HEK293 (cell line): ENCODE measurements around the gene HNRNPUL2.

Experiments
- CTCF ChIA-PET: fragments of 350-600 bp; formaldehyde crosslinking; extraction: SDS; loops from one replicate; lab custom pipeline; 2021; ENCODE audit warnings: antibody characterized with exemption; lab: Yijun Ruan, JAX
- POLR2A ChIA-PET: fragments of 300-600 bp; formaldehyde crosslinking; extraction: SDS; loops from one replicate; lab custom pipeline; 2020; ENCODE audit warnings: antibody characterized with exemption, inconsistent platforms; lab: Yijun Ruan, JAX
- H3K27ac ChIP-seq: fragments of 200-500 bp; sonication (Bioruptor generic); 2 replicates; pipeline ENCODE4 v1.5.1; 2014; ENCODE audit warnings: low read depth, low read length, control low read depth, inconsistent platforms; ENCODE audit errors: extremely low read depth
- H3K36me3 ChIP-seq, 2 experiments: fragments of 200-500 bp in 1 of 2; sonication (Bioruptor generic) in 1 of 2; 1 replicate in 1 of 2; 2 replicates in 1 of 2; pipeline ENCODE4 v1.5.1; 2014 to 2017; ENCODE audit warnings: inconsistent platforms in 2 of 2, low read length in 2 of 2; ENCODE audit not compliant: control insufficient read depth in 2 of 2, insufficient read depth in 1 of 2
- H3K4me1 ChIP-seq: fragments of 200-500 bp; sonication (Bioruptor generic); 2 replicates; pipeline ENCODE4 v1.5.1; 2014; ENCODE audit warnings: mild to moderate bottlenecking, low read length, inconsistent platforms; ENCODE audit not compliant: control insufficient read depth, insufficient read depth
- H3K4me3 ChIP-seq: 2 replicates; pipeline ENCODE4 v1.5.1; 2011; ENCODE audit warnings: low read depth, mild to moderate bottlenecking, control low read depth, low read length, moderate library complexity
- H3K9me3 ChIP-seq: fragments of 200-500 bp; sonication (Bioruptor generic); 2 replicates; pipeline ENCODE4 v1.5.1; 2014; ENCODE audit warnings: low read depth, low read length, inconsistent platforms; ENCODE audit not compliant: control insufficient read depth, insufficient read depth
- ATF2 ChIP-seq: fragments of 450-650 bp; formaldehyde crosslinking; IDR thresholded peaks from 2 replicates; pipeline ENCODE4 v1.5.1; 2016; ENCODE audit warnings: missing biosample characterization, missing genetic modification characterization, low read depth
- GLIS1 ChIP-seq: fragments of 450-650 bp; formaldehyde crosslinking; IDR thresholded peaks from 2 replicates; pipeline ENCODE4 v1.5.1; 2016; ENCODE audit warnings: missing biosample characterization, missing genetic modification characterization
- KLF8 ChIP-seq: fragments of 450-650 bp; formaldehyde crosslinking; IDR thresholded peaks from 2 replicates; pipeline ENCODE4 v1.5.1; 2016; ENCODE audit warnings: missing biosample characterization, missing genetic modification characterization
- MZF1 ChIP-seq: fragments of 450-650 bp; formaldehyde crosslinking; IDR thresholded peaks from 2 replicates; pipeline ENCODE4 v1.5.1; 2017; ENCODE audit warnings: missing biosample characterization, missing genetic modification characterization, borderline replicate concordance
- PRDM10 ChIP-seq: fragments of 450-650 bp; formaldehyde crosslinking; IDR thresholded peaks from 2 replicates; pipeline ENCODE4 v1.5.1; 2016; ENCODE audit warnings: missing biosample characterization, missing genetic modification characterization
- REST ChIP-seq: fragments of 450-650 bp; formaldehyde crosslinking; IDR thresholded peaks from 2 replicates; pipeline ENCODE4 v1.5.1; 2016; ENCODE audit warnings: missing biosample characterization, missing genetic modification characterization
- SP7 ChIP-seq: fragments of 450-650 bp; formaldehyde crosslinking; IDR thresholded peaks from 2 replicates; pipeline ENCODE4 v1.5.1; 2016; ENCODE audit warnings: missing biosample characterization, missing genetic modification characterization
- WT1 ChIP-seq: fragments of 450-650 bp; formaldehyde crosslinking; IDR thresholded peaks from 2 replicates; pipeline ENCODE4 v1.5.1; 2016; ENCODE audit warnings: missing biosample characterization, missing genetic modification characterization
- ZBTB1 ChIP-seq: fragments of 450-650 bp; formaldehyde crosslinking; IDR thresholded peaks from 2 replicates; pipeline ENCODE4 v1.5.1; 2016; ENCODE audit warnings: missing biosample characterization, missing genetic modification characterization
- ZBTB21 ChIP-seq: fragments of 450-650 bp; formaldehyde crosslinking; IDR thresholded peaks from 2 replicates; pipeline ENCODE4 v1.5.1; 2017; ENCODE audit warnings: missing biosample characterization, missing genetic modification characterization
- ZEB2 ChIP-seq: fragments of 450-650 bp; formaldehyde crosslinking; IDR thresholded peaks from 2 replicates; pipeline ENCODE4 v1.5.1; 2016; ENCODE audit warnings: missing biosample characterization, missing genetic modification characterization
- ZFHX2 ChIP-seq: fragments of 450-650 bp; formaldehyde crosslinking; conservative IDR thresholded peaks from 2 replicates; pipeline ENCODE4 v1.5.1; 2016; ENCODE audit warnings: missing biosample characterization, missing genetic modification characterization
- ZFP69B ChIP-seq: fragments of 450-650 bp; formaldehyde crosslinking; IDR thresholded peaks from 2 replicates; pipeline ENCODE4 v1.5.1; 2016; ENCODE audit warnings: missing biosample characterization, missing genetic modification characterization
- ZNF114 ChIP-seq: fragments of 450-650 bp; formaldehyde crosslinking; IDR thresholded peaks from 2 replicates; pipeline ENCODE4 v1.5.0; 2017; ENCODE audit warnings: missing biosample characterization, missing genetic modification characterization
- ZNF366 ChIP-seq: fragments of 450-650 bp; formaldehyde crosslinking; conservative IDR thresholded peaks from 2 replicates; pipeline ENCODE4 v1.5.1; 2016; ENCODE audit warnings: missing biosample characterization, missing genetic modification characterization
- ZNF398 ChIP-seq: fragments of 450-650 bp; formaldehyde crosslinking; IDR thresholded peaks from 2 replicates; pipeline ENCODE4 v1.5.1; 2017; ENCODE audit warnings: missing biosample characterization, missing genetic modification characterization
- ZNF48 ChIP-seq: fragments of 450-650 bp; formaldehyde crosslinking; IDR thresholded peaks from 2 replicates; pipeline ENCODE4 v1.5.1; 2016; ENCODE audit warnings: missing biosample characterization, missing genetic modification characterization
- ZNF600 ChIP-seq: fragments of 450-650 bp; formaldehyde crosslinking; IDR thresholded peaks from 2 replicates; pipeline ENCODE4 v1.5.1; 2016; ENCODE audit warnings: missing biosample characterization, missing genetic modification characterization
- ZNF629 ChIP-seq: fragments of 450-650 bp; formaldehyde crosslinking; IDR thresholded peaks from 2 replicates; pipeline ENCODE4 v1.5.1; 2017; ENCODE audit warnings: missing biosample characterization, missing genetic modification characterization
- ZNF701 ChIP-seq: fragments of 450-650 bp; formaldehyde crosslinking; IDR thresholded peaks from 2 replicates; pipeline ENCODE4 v1.5.1; 2016; ENCODE audit warnings: missing biosample characterization, missing genetic modification characterization
- TF ChIP-seq, protein P1 (sequence below): fragments of 450-650 bp; formaldehyde crosslinking; IDR thresholded peaks from 2 replicates; pipeline ENCODE4 v1.5.1; 2016; ENCODE audit warnings: missing biosample characterization, missing genetic modification characterization

The HNRNPUL2 gene

DNA sequence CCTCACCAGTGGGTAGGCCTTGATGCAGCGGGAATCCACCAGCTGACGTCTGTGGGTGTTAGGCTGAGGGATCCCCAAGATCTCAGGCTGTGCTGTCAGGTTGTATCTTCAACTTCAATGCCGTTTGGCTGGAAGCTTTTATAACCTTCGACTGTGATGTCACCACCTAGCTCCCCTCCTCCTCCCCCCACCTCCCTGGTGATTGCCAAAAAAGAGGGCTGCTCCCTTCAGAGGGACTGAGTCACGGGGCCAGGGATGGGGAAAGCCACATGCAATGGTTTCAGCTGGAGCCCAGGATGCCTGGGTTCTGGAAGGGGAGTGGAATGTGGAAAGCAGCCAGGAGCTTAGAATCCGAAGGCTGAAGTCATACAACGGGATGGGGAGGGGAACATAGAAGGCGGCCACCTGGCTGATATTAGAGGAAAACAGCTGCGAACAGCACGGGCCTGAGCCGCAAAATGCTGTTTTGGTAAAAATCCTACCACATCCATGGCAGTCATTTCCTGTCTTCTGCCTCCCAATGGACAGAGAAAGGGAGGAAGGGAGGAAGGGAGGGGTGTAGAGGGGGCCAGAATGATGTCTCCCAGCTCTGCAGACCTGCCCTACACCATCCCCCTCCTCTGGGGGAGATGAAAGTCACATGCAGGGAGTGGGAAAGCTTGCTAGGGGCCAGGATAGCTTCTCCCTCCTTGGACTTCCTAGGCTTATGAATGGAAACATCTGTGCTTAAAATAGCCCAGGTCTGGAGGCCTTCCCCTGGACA, 37.7 kb downstream of the HNRNPUL2 start, which contains the start of gene LRRN4CL:
TSS of gene LRRN4CL (minus strand) at position 110 of the 763 bp plus-strand sequence. CDS start 1,022 bp downstream, outside the sequence.
- ChIA-PET CTCF (interaction anchor here (0.5 to 2.3 kb wide), 7 partner anchors 9 to 294 kb away, joined by 3 to 9 read pairs (median 4); no protein-coding TSS in a partner anchor), POLR2A (interaction anchor here (0.5 to 2.3 kb wide), 13 partner anchors 8 to 174 kb away, joined by 3 to 15 read pairs (median 4); partner anchors contain the start of genes B3GAT3, BSCL2, C11orf98 and CSKMT)
- TF ChIP-seq KLF8, result peak; percentile 54; the same call in 1 of the 2 replicates
- 0 out of 2 replicates have a peak, but pooled peaks have one; percentile 11 for TF ChIP-seq ZFHX2 (tag by site-specific recombination)
- peak; percentile 28; the same call in 1 of the 2 replicates for TF ChIP-seq GLIS1
- peak; percentile 17; the same call in 1 of the 2 replicates for TF ChIP-seq PRDM10 (tag by site-specific recombination)
- TF ChIP-seq, protein P1, sequence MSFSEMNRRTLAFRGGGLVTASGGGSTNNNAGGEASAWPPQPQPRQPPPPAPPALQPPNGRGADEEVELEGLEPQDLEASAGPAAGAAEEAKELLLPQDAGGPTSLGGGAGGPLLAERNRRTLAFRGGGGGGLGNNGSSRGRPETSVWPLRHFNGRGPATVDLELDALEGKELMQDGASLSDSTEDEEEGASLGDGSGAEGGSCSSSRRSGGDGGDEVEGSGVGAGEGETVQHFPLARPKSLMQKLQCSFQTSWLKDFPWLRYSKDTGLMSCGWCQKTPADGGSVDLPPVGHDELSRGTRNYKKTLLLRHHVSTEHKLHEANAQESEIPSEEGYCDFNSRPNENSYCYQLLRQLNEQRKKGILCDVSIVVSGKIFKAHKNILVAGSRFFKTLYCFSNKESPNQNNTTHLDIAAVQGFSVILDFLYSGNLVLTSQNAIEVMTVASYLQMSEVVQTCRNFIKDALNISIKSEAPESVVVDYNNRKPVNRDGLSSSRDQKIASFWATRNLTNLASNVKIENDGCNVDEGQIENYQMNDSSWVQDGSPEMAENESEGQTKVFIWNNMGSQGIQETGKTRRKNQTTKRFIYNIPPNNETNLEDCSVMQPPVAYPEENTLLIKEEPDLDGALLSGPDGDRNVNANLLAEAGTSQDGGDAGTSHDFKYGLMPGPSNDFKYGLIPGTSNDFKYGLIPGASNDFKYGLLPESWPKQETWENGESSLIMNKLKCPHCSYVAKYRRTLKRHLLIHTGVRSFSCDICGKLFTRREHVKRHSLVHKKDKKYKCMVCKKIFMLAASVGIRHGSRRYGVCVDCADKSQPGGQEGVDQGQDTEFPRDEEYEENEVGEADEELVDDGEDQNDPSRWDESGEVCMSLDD, result no peak
- no peak for TF ChIP-seq MZF1 (tag by site-specific recombination)
- TF ChIP-seq ZNF629 (tag by site-specific recombination), result peak; percentile 87
- peak; percentile 65 for TF ChIP-seq ZNF398
- TF ChIP-seq SP7 (tag by site-specific recombination), result peak; percentile 36; the same call in 1 of the 2 replicates
- peak; percentile 44; the same call in 1 of the 2 replicates for TF ChIP-seq ZBTB21 (tag by site-specific recombination)
- TF ChIP-seq ZBTB1, result no peak
- TF ChIP-seq ZNF114, result no peak
- 0 out of 2 replicates have a peak, but pooled peaks have one; percentile 72 for TF ChIP-seq WT1
- no peak for TF ChIP-seq ZNF701
- TF ChIP-seq ZNF366, result peak; percentile 35; the same call in 1 of the 2 replicates
- no peak for TF ChIP-seq ZNF48
- TF ChIP-seq ZNF600, result 0 out of 2 replicates have a peak, but pooled peaks have one; percentile 19
- 0 out of 2 replicates have a peak, but pooled peaks have one; percentile 15 for TF ChIP-seq ZFP69B (tag by site-specific recombination)
- 0 out of 2 replicates have a peak, but pooled peaks have one; percentile 44 for TF ChIP-seq ZEB2
- TF ChIP-seq REST (tag by site-specific recombination), result no peak
- TF ChIP-seq ATF2 (tag by site-specific recombination), result peak; percentile 25; the same call in 1 of the 2 replicates
- Histone ChIP-seq H3K9me3 (no peaks in the 10 kb centered on the region), H3K27ac (no peak within 1 kb of the TSS), H3K36me3 (peaks cover 11 to 48% of the 10 kb centered on the region in 2 experiments; a peak in 2 of 3 replicates), H3K4me1 (no peaks in the 10 kb centered on the region), H3K4me3 (no peak within 1 kb of the TSS)
